Measurements from ENCODE around the gene TBCD. TPM values are rescaled to one million over a fixed set of nuclear protein-coding genes. Genes with fewer than 3 reads are reported as not detected.
A peak's percentile ranks its signal among the peaks of the same experiment; 100 is the strongest.

TBCD gene
- total and polyA plus RNA-seq, 12 donors: 25.6 to 240 (median 66.2) TPM

GRCh38 chr17:82938873-82939620, 187.2 kb downstream of the TBCD start:
- Histone ChIP-seq H3K27ac (no peak overlapping the region), H3K4me1 (replicated peaks in 1 of 2) (no peaks in the 10 kb centered on the region), H3K9me3 (replicated peaks in 1 of 3) (no peaks in the 10 kb centered on the region), H3K36me3 (replicated peaks in 1 of 2) (peaks cover 0 to 41% of the 10 kb centered on the region in 2 donors), H3K27me3 (no peaks in the 10 kb centered on the region), H3K4me3 (no peak overlapping the region)
- no peak for TF ChIP-seq CTCF (IDR thresholded peaks at IDR 0.05)
- no peak for TF ChIP-seq POLR2A (IDR thresholded peaks at IDR 0.05)
- WGBS, 4 donors: 81 to 92% (median 90%) methylated on average over 23 to 26 of the region's 26 CpGs
- intact Hi-C loops (cut with DNase I): no loop called here
- DNase-seq: peak in 2 of 7 donors; percentile 9 to 10

DNA sequence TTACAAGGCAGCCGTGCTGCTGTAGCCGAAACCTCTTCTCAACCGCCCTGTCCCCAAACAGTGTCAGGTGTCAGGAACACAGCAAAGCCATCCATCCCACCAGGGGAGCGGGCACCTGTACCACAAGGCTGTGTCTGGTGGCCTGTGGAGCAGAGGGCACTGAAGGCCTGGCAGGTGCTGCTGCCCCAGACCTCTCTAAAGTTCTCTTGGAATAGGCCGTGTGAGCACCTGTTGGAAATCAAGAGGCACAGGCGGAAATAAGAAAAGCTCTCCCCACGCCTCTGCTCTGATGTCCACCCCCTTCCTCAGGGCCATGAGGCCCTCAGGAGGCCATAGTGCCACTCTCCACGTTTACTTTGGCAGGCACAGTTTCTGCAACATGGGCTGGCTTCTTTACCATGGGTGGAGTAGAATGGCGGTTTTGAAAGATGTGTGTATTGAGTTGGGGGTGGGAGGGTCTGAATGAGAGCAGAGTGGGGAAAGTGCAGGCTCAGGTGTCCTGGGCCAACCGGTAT, 187.8 kb downstream of the TBCD start:
- Histone ChIP-seq H3K36me3 (replicated peaks in 1 of 2) (peaks cover 0 to 41% of the 10 kb centered on the region in 2 donors), H3K4me1 (replicated peaks in 1 of 2) (no peaks in the 10 kb centered on the region), H3K27me3 (no peaks in the 10 kb centered on the region), H3K9me3 (replicated peaks in 1 of 3) (peaks cover 0 to 6% (median 0%) of the 10 kb centered on the region in 3 donors), H3K4me3 (no peak overlapping the region), H3K27ac (no peak overlapping the region)
- intact Hi-C loops (cut with DNase I): no loop called here
- peak in 2 of 7 donors; percentile 4 to 9 for DNase-seq
- TF ChIP-seq CTCF (IDR thresholded peaks at IDR 0.05): no peak
- 90 to 94% (median 93%) methylated on average over 9 to 10 of the region's 10 CpGs for WGBS, 4 donors

DNA sequence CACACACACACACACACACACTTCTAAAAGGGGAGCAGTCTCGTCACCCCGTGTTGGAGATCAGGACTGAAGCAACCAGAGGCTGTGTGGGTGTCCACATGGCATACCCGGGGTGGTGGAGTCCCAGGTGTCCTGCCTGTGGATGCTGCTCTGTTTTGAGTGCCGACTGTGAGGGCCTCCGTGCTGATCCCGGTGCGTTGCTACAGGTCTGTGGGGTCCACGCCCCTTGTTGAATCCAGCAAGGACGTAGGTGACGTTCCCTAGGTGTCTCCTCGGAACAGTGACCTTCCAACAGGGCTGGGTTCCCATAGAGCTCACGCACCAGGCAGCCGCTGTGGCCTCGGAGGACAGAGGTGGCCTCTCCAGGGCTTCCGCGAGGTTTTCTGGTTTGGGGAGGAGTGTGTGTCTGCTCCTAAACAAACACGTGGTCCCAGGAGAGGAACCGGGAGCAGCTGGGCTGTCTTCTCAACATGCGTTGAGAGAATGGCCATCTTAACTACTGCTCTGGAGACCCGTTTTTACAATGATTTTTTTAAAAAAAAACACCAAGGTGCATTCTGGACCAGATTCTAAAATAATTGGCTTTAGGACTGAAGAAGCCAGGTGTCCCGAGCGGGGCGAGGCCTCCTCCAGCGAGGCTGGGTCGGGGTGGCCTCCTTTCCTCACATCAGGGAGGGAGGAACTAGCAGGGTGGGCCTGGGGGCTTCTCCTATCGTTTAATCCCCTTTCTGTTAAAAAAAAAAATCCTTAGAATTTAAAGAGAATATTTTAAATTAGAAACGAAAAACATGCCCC, 188.6 kb downstream of the TBCD start:
- TF ChIP-seq CTCF (IDR thresholded peaks at IDR 0.05) (no peak), POLR2A (IDR thresholded peaks at IDR 0.05) (no peak)
- DNase-seq: peak in 2 of 7 donors; percentile 8 to 11
- Histone ChIP-seq H3K4me1 (replicated peaks in 1 of 2) (no peaks in the 10 kb centered on the region), H3K27ac (no peak overlapping the region), H3K27me3 (no peaks in the 10 kb centered on the region), H3K36me3 (replicated peaks in 1 of 2) (peaks cover 0 to 41% of the 10 kb centered on the region in 2 donors), H3K9me3 (replicated peaks in 1 of 3) (peaks cover 0 to 13% (median 0%) of the 10 kb centered on the region in 3 donors), H3K4me3 (no peak overlapping the region)
- intact Hi-C loops (cut with DNase I): no loop called here
- 90 to 95% (median 93%) methylated on average over 11 to 27 of the region's 27 CpGs for WGBS, 4 donors
